HepG2 (cell line): ENCODE data around the gene EHBP1.

Source experiments
- BRD4 ChIP-seq: sonication (generic); formaldehyde crosslinking; IDR thresholded peaks from 2 replicates; pipeline ENCODE4 v1.4.0; 2020; ENCODE audit warnings: missing genetic modification reagents
- CENPT ChIP-seq: sonication (generic); formaldehyde crosslinking; IDR thresholded peaks from 2 replicates; pipeline ENCODE4 v1.8.0; 2022; ENCODE audit warnings: low read depth, mild to moderate bottlenecking, moderate library complexity, missing genetic modification reagents

DNA sequence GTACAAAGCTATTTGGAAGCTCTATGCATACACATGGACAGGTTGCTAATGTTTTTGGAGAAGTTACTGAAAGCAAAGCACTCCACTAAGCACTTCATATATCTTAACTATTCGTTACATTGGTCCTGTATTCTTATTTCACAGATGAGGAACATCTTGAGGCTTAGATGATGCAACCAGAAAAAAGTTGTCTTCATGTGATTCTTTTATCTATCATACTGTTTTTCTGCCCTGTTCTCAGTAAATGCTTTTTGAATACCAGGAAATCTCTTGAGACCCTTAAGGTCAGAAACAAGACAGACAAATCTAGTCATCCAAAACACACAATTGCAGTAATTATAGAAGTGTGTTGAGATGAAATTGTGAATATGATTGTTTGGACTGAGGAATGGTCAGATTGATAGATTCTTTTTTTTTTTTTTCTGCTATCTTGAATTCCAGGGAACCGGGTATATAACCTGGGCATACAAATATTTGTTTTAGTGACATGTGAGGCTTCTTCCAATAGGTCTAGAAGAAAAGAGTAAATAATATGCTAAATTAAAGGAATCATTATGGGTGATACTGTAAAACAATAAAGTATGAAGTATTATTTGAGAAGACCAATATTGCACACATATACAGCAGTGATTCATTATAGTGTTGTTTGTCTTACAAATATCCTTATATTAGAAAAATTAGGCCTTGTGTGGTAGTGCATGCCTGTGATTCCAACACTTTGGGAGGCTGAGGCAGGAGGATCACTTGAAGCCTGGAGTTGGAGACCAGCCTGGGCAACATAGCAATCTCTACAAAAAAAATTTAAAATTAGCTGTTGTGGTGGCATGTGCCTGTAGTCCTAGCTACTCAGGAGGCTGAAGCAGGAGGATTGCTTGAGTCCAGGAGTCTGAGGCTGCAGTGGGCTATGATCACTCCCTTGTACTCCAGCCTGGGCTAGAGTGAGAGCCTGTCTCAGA lies 33.7 kb downstream of the EHBP1 start:
- TF ChIP-seq BRD4 (CRISPR knock-in tag) (no peak), CENPT (no peak)
